ENCODE results near the gene NTSR2.

The NTSR2 gene

DNA sequence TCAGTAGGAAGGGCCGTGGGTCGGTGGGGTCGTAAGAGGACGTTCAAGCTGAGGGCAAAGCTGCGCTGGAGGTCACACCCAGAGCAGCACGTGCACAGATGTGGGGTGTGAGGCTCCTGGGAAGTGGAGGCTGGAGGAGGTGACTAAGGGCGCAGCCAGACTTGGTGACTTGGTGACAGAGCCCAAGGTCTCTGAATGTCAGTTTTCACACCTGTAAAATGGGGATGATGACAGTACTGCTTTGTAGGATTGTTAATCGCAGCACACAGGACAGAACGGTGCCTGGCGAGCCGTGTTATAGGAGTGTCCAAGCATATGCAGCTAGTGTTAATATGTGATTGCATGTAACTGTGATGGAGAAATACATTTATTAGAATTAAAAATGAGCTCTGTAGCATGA, 40.8 kb downstream of the NTSR2 start:
- no peaks in the 10 kb centered on the region for H3K9me3 ChIP-seq (ENCODE audit: control insufficient read depth, insufficient read depth, low read length)
- no peaks in the 10 kb centered on the region for H3K27me3 ChIP-seq (ENCODE audit: control insufficient read depth, insufficient read depth, low read length)
- no CpG with 5 or more reads among the region's 11 CpGs for WGBS (ENCODE audit: insufficient coverage, insufficient read length)
- H3K4me1 ChIP-seq (ENCODE audit: control insufficient read depth, insufficient read depth, low read length) = no peaks in the 10 kb centered on the region
- H3K36me3 ChIP-seq (ENCODE audit: control insufficient read depth, insufficient read depth, low read length) = peaks cover 17% of the 10 kb centered on the region
- no peak overlapping the region for H3K27ac ChIP-seq (ENCODE audit: low read length)
- no peak overlapping the region for H3K4me3 ChIP-seq (ENCODE audit: low read length)
- no peak for DNase-seq (ENCODE audit: low read depth, low spot score)

DNA sequence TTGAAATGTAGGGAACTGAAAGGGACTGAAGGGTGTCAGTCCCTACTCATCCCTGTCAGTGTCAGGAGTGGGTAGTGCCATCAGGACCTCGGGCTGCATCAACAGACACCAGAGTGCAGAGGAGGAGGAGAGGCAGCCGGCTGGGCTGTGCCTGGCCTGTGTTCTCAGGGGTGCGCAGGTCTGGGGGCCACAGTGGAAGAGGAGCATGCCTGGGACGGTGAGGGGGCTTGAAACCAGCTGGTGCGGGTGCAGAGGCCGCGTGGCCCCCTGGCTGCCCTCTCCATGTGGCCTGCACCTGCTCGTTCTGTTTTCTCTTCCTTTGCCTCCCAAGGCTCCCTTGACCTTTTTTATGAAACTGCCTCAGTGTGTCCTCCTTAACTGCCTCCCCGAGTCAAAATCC, 41.3 kb downstream of the NTSR2 start:
- no CpG with 5 or more reads among the region's 9 CpGs for WGBS (ENCODE audit: insufficient coverage, insufficient read length)
- Histone ChIP-seq H3K4me3 (ENCODE audit: low read length) (no peak overlapping the region), H3K27ac (ENCODE audit: low read length) (no peak overlapping the region), H3K36me3 (ENCODE audit: control insufficient read depth, insufficient read depth, low read length) (peaks cover 13% of the 10 kb centered on the region), H3K4me1 (ENCODE audit: control insufficient read depth, insufficient read depth, low read length) (no peaks in the 10 kb centered on the region), H3K27me3 (ENCODE audit: control insufficient read depth, insufficient read depth, low read length) (no peaks in the 10 kb centered on the region), H3K9me3 (ENCODE audit: control insufficient read depth, insufficient read depth, low read length) (no peaks in the 10 kb centered on the region)
- no peak for DNase-seq (ENCODE audit: low read depth, low spot score)

DNA sequence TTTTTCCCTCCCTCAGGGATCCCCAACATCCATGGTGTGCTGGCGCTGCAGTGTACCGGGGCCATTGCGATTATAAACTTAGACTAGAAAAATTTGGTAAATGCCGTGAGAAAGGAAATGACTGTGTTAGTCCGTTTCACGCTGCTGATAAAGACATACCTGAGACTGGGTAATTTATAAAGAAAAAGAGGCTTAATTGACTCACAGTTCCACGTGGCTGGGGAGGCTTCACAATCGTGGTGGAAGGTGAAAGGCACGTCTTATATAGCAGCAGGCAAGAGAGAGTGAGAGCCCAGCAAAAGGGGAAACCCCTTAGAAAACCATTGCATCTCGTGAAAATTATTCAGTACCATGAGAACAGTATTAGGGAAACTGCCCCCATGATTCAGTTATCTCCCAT, 44.3 kb downstream of the NTSR2 start:
- H3K27me3 ChIP-seq (ENCODE audit: control insufficient read depth, insufficient read depth, low read length) = no peaks in the 10 kb centered on the region
- no CpG with 5 or more reads among the region's 10 CpGs for WGBS (ENCODE audit: insufficient coverage, insufficient read length)
- no peaks in the 10 kb centered on the region for H3K4me1 ChIP-seq (ENCODE audit: control insufficient read depth, insufficient read depth, low read length)
- DNase-seq (ENCODE audit: low read depth, low spot score) = no peak
- H3K27ac ChIP-seq (ENCODE audit: low read length) = no peak overlapping the region
- H3K9me3 ChIP-seq (ENCODE audit: control insufficient read depth, insufficient read depth, low read length) = no peaks in the 10 kb centered on the region
- peaks cover 10% of the 10 kb centered on the region for H3K36me3 ChIP-seq (ENCODE audit: control insufficient read depth, insufficient read depth, low read length)
- H3K4me3 ChIP-seq (ENCODE audit: low read length) = no peak overlapping the region

DNA sequence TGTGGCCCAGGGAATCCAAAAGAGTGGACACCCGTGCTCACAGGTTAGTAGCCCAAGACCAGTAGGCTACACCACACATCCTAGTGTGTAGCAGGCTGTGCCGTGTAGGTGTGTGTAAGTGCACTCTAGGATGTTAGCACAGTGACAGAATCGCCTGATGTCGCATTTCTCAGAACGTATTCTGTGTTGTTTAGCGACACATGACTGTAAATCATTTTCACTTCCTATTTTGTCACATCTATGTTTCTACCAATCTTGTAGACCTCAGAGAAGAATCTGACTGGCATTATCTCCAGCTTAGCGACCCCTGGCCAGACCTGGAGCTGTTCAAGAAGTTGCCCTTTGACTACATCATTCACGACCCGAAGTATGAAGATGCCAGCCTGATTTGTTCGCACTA, 45.1 kb downstream of the NTSR2 start:
- Histone ChIP-seq H3K4me3 (ENCODE audit: low read length) (no peak overlapping the region), H3K9me3 (ENCODE audit: control insufficient read depth, insufficient read depth, low read length) (no peaks in the 10 kb centered on the region), H3K4me1 (ENCODE audit: control insufficient read depth, insufficient read depth, low read length) (no peaks in the 10 kb centered on the region), H3K27me3 (ENCODE audit: control insufficient read depth, insufficient read depth, low read length) (no peaks in the 10 kb centered on the region), H3K27ac (ENCODE audit: low read length) (no peak overlapping the region), H3K36me3 (ENCODE audit: control insufficient read depth, insufficient read depth, low read length) (peaks cover 10% of the 10 kb centered on the region)
- WGBS (ENCODE audit: insufficient coverage, insufficient read length) = no CpG with 5 or more reads among the region's 10 CpGs
- DNase-seq (ENCODE audit: low read depth, low spot score) = no peak

DNA sequence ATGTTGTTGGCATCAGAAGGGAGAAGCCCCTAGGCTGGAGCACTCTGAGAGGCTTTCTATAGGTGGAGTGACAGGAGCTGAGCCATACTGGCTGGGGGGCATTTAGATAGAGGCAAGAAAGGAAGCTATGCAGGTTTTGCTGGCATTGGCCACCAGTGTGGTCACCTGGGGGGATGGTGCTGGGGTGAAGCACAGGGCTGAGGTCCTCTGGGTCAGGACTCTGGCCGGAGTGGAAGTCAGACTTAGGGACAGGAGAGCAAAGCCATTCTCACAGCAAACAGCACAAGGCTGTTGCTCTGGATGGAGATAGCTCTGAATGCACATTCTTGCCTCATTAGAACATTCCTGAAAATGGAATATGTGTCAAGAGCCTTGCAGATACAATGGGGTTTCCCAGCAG, 47.4 kb downstream of the NTSR2 start:
- no CpG with 5 or more reads among the region's 1 CpG for WGBS (ENCODE audit: insufficient coverage, insufficient read length)

DNA sequence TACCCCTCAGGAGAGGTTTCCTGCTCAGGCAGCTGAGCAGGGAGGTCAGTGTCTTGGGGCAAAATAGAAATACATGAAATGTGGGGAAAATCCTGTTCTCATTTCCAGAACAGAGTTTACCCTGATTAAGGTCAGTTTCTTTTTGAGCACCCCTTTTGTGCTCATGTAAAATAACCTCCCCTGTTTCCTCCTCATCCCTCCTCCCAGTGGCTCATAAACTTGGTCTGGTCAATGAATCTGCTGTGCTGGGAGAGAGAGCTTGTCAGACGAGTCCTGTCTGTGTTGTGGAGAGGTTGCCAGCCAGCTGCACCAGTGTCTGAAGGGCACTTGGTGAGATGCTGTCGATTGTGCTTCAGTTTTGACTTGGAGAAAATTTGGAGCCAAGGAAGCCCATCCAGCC, 48.6 kb downstream of the NTSR2 start:
- Histone ChIP-seq H3K27me3 (ENCODE audit: control insufficient read depth, insufficient read depth, low read length) (no peaks in the 10 kb centered on the region), H3K4me3 (ENCODE audit: low read length) (no peak overlapping the region), H3K4me1 (ENCODE audit: control insufficient read depth, insufficient read depth, low read length) (no peaks in the 10 kb centered on the region), H3K36me3 (ENCODE audit: control insufficient read depth, insufficient read depth, low read length) (peaks cover 15% of the 10 kb centered on the region), H3K9me3 (ENCODE audit: control insufficient read depth, insufficient read depth, low read length) (no peaks in the 10 kb centered on the region), H3K27ac (ENCODE audit: low read length) (no peak overlapping the region)
- no CpG with 5 or more reads among the region's 2 CpGs for WGBS (ENCODE audit: insufficient coverage, insufficient read length)
- DNase-seq (ENCODE audit: low read depth, low spot score) = no peak

More for the DNA sequence above, 47.4 kb downstream of the NTSR2 start:
- DNase-seq (ENCODE audit: low read depth, low spot score) = no peak
- no peaks in the 10 kb centered on the region for H3K27me3 ChIP-seq (ENCODE audit: control insufficient read depth, insufficient read depth, low read length)
- H3K9me3 ChIP-seq (ENCODE audit: control insufficient read depth, insufficient read depth, low read length) = no peaks in the 10 kb centered on the region
- H3K36me3 ChIP-seq (ENCODE audit: control insufficient read depth, insufficient read depth, low read length) = peaks cover 16% of the 10 kb centered on the region
- H3K4me3 ChIP-seq (ENCODE audit: low read length) = no peak overlapping the region
- no peak overlapping the region for H3K27ac ChIP-seq (ENCODE audit: low read length)
- no peaks in the 10 kb centered on the region for H3K4me1 ChIP-seq (ENCODE audit: control insufficient read depth, insufficient read depth, low read length)

DNA sequence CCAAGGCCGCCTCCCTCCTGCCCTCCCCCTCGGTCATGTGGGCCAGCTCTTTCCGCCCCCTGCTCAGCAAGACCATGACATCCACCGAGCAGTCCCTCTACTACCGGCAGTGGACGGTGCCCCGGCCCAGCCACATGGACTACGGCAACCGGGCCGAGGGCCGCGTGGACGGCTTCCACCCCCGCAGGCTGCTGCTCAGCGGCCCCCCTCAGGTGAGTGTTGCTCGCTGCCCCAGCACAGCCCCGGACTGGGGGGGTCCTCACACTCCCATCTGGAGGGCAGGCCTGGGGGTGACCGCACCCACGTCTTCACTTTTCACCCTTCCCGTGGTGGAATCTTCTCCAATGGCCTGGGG, 51.3 kb downstream of the NTSR2 start:
- H3K4me1 ChIP-seq (ENCODE audit: control insufficient read depth, insufficient read depth, low read length) = no peaks in the 10 kb centered on the region
- no CpG with 5 or more reads among the region's 20 CpGs for WGBS (ENCODE audit: insufficient coverage, insufficient read length)
- no peaks in the 10 kb centered on the region for H3K27me3 ChIP-seq (ENCODE audit: control insufficient read depth, insufficient read depth, low read length)
- no peak for DNase-seq (ENCODE audit: low read depth, low spot score)
- H3K4me3 ChIP-seq (ENCODE audit: low read length) = no peak overlapping the region
- H3K36me3 ChIP-seq (ENCODE audit: control insufficient read depth, insufficient read depth, low read length) = peaks cover 12% of the 10 kb centered on the region
- H3K9me3 ChIP-seq (ENCODE audit: control insufficient read depth, insufficient read depth, low read length) = no peaks in the 10 kb centered on the region
- H3K27ac ChIP-seq (ENCODE audit: low read length) = no peak overlapping the region

DNA sequence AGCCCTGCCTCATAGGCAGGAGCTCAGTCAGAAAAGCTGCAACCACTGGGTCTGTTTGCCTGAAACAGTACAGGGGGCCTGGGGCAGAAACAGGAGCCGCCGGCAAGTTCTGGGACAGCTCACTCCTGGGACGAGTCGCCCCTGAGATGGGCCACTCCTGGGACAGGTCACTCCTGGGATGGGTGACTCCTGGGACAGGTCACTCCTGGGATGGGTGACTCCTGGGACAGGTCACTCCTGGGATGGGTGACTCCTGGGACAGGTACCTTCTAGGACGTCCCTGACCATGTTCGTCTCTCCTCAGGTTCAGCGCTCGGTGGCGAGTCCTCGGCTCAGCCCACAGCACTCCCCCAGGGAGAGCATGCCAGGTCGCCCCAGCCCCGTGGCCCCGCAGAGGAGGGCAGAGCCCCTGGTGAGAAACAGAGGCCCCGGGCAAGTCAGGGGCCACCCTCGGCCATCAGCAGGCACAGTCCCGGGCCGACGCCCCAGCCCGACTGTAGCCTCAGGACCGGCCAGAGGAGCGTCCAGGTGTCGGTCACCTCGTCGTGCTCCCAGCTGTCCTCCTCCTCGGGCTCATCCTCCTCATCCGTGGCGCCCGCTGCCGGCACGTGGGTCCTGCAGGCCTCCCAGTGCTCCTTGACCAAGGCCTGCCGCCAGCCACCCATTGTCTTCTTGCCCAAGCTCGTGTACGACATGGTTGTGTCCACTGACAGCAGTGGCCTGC, 51.8 kb downstream of the NTSR2 start:
- no peak overlapping the region for H3K27ac ChIP-seq (ENCODE audit: low read length)
- H3K27me3 ChIP-seq (ENCODE audit: control insufficient read depth, insufficient read depth, low read length) = no peaks in the 10 kb centered on the region
- H3K4me1 ChIP-seq (ENCODE audit: control insufficient read depth, insufficient read depth, low read length) = no peaks in the 10 kb centered on the region
- no peaks in the 10 kb centered on the region for H3K9me3 ChIP-seq (ENCODE audit: control insufficient read depth, insufficient read depth, low read length)
- H3K36me3 ChIP-seq (ENCODE audit: control insufficient read depth, insufficient read depth, low read length) = peaks cover 12% of the 10 kb centered on the region
- no peak overlapping the region for H3K4me3 ChIP-seq (ENCODE audit: low read length)
- no peak for DNase-seq (ENCODE audit: low read depth, low spot score)
- WGBS (ENCODE audit: insufficient coverage, insufficient read length) = no CpG with 5 or more reads among the region's 33 CpGs

DNA sequence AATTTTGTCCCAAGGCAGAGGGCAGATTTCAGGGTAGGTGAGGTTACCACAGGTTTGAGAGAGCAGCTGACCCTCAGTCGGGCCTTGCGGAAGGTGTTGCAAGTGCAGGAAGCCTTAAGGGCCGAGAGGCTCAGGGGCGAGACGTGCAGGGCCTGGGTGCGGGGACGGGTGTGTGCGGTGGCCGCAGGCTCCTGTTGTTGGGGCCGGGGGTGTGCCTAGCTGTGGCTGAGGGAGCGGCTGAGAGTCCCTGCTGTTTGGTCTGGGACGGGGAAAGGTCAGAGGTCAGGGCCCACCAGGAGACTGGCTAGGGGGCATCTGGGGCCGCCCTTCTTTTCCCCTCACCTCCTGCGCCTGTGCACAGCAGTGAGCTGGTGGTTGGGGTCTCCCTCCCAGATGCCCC, 52.5 kb downstream of the NTSR2 start:
- Histone ChIP-seq H3K27me3 (ENCODE audit: control insufficient read depth, insufficient read depth, low read length) (no peaks in the 10 kb centered on the region), H3K27ac (ENCODE audit: low read length) (no peak overlapping the region), H3K9me3 (ENCODE audit: control insufficient read depth, insufficient read depth, low read length) (no peaks in the 10 kb centered on the region), H3K4me1 (ENCODE audit: control insufficient read depth, insufficient read depth, low read length) (no peaks in the 10 kb centered on the region), H3K4me3 (ENCODE audit: low read length) (no peak overlapping the region), H3K36me3 (ENCODE audit: control insufficient read depth, insufficient read depth, low read length) (peaks cover 14% of the 10 kb centered on the region)
- DNase-seq (ENCODE audit: low read depth, low spot score) = no peak
- no CpG with 5 or more reads among the region's 14 CpGs for WGBS (ENCODE audit: insufficient coverage, insufficient read length)

DNA sequence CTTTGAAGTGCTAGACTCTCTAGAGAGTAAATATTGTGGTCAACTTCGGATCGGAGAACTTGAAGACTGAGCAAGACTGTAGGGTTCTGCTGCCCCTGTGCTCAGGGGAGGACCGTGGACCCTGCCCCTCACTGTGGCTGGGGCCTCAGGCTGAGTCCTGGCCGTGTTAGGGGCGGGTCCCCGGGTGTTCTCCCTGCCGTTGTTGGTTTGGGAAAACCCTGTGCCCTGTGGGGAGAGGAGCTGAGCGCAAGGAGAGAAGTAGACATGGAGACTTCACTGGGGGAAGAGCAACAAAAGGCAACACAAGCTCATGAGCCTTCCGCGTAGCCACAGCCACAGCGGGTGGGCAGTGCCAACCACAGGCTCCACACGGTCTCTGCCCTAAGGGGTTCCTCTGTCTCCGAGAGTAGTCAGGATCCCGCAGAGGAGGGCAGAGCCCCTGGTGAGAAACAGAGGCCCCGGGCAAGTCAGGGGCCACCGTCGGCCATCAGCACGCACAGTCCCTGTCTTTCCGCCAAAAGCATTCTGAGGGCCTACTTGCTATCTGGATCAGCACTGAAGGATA, 53.1 kb downstream of the NTSR2 start:
- Histone ChIP-seq H3K27ac (ENCODE audit: low read length) (no peak overlapping the region), H3K4me1 (ENCODE audit: control insufficient read depth, insufficient read depth, low read length) (no peaks in the 10 kb centered on the region), H3K9me3 (ENCODE audit: control insufficient read depth, insufficient read depth, low read length) (no peaks in the 10 kb centered on the region), H3K36me3 (ENCODE audit: control insufficient read depth, insufficient read depth, low read length) (peaks cover 15% of the 10 kb centered on the region), H3K27me3 (ENCODE audit: control insufficient read depth, insufficient read depth, low read length) (no peaks in the 10 kb centered on the region), H3K4me3 (ENCODE audit: low read length) (no peak overlapping the region)
- no peak for DNase-seq (ENCODE audit: low read depth, low spot score)
- WGBS (ENCODE audit: insufficient coverage, insufficient read length) = no CpG with 5 or more reads among the region's 19 CpGs

DNA sequence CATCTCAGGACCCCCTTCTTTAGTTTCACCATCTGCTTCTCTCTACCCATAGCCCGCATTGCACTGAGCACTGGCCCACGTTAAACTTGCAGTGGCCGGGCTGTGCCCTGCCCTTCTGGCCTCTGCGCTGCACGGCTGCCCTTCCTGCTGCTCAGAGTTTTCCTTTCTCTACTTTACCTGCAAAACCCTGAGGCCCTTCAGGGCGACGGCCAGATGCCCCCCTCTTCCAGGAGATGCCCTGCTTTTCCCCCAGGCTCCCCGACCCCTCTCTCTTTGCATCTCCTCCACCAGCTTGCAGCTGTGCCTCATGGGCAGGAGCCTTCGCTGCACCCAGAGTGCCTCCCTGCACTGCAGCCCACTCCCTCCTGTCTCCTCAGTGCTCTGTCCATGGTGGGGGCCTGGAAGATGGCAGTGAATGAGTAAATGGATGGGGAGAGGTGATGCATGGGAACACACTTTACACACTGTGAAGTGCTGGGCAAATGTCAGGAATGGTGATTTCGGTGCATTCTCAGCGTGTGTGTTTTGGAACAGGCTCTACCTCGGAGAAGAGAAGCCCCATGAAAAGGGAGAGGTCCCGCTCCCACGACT, 53.8 kb downstream of the NTSR2 start:
- Histone ChIP-seq H3K9me3 (ENCODE audit: control insufficient read depth, insufficient read depth, low read length) (no peaks in the 10 kb centered on the region), H3K36me3 (ENCODE audit: control insufficient read depth, insufficient read depth, low read length) (peaks cover 15% of the 10 kb centered on the region), H3K27ac (ENCODE audit: low read length) (no peak overlapping the region), H3K4me3 (ENCODE audit: low read length) (no peak overlapping the region), H3K4me1 (ENCODE audit: control insufficient read depth, insufficient read depth, low read length) (no peaks in the 10 kb centered on the region), H3K27me3 (ENCODE audit: control insufficient read depth, insufficient read depth, low read length) (no peaks in the 10 kb centered on the region)
- DNase-seq (ENCODE audit: low read depth, low spot score) = no peak
- no CpG with 5 or more reads among the region's 14 CpGs for WGBS (ENCODE audit: insufficient coverage, insufficient read length)
